Pons (tissue), 1 donor: ENCODE data around the gene DHRS4L2.
"Not testable (repeated sequence)": the region's sequence is repeated elsewhere in the genome, so short reads cannot be mapped to it uniquely, and the experiment has no call there.

Source experiments
- DNase-seq: peaks from one replicate; pipeline ENCODE4 v3.0.0-alpha.2; 2016; ENCODE audit warnings: low spot score

Gene DHRS4L2

DNA sequence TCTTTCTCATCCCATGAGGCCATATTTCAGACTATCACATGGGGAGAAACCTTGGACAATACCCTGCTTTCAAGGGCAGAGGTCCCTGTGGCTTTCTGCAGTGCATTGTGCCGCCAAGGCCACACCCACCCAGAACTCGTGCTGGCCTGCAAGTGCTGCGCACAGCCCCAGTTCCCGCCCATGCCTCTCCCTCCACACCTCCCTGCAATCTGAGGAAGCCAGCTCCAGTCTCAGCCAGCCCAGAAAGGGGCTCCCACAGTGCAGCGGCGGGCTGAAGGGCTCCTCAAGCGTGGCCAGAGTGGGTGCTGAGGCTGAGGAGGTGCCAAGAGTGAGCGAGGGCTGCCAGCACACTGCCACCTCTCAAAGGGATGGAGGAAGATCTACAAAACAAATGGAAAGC, 15.6 kb upstream of the DHRS4L2 start:
- DNase-seq: not testable (repeated sequence)

DNA sequence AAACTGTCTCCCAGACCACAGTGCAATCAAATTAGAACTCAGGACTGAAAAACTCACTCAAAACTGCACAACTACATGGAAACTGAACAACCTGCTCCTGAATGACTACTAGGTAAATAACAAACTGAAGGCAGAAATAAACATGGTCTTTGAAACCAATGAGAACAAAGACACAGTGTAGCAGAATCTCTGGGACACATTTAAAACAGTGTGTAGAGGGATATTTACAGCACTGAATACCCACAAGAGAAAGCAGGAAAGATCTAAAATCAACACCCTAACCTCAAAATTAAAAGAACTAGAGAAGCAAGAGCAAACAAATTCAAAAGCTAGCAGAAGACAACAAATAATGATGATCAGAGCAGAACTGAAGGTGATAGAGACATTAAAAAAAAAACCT, 14.7 kb upstream of the DHRS4L2 start:
- DNase-seq: not testable (repeated sequence)

DNA sequence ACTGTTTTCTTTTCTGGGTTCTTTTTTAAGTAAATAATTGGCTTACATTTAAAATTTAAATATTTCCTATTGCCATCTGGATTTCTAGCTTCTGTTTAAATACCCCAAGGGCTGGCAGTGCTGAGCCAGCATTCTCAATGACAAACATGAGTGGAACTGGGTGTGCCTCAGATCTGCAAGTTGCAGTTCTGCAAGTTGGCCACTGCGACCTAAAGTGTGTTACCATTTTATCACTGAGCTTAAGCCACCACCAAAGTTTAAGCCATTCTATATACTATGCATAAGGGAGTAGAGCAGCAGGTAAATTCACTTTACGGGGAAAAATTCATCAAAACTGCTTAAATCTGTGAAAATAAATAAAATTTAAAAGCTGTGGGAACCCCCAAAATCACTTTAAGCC, 11.5 kb upstream of the DHRS4L2 start:
- DNase-seq: not testable (repeated sequence)

DNA sequence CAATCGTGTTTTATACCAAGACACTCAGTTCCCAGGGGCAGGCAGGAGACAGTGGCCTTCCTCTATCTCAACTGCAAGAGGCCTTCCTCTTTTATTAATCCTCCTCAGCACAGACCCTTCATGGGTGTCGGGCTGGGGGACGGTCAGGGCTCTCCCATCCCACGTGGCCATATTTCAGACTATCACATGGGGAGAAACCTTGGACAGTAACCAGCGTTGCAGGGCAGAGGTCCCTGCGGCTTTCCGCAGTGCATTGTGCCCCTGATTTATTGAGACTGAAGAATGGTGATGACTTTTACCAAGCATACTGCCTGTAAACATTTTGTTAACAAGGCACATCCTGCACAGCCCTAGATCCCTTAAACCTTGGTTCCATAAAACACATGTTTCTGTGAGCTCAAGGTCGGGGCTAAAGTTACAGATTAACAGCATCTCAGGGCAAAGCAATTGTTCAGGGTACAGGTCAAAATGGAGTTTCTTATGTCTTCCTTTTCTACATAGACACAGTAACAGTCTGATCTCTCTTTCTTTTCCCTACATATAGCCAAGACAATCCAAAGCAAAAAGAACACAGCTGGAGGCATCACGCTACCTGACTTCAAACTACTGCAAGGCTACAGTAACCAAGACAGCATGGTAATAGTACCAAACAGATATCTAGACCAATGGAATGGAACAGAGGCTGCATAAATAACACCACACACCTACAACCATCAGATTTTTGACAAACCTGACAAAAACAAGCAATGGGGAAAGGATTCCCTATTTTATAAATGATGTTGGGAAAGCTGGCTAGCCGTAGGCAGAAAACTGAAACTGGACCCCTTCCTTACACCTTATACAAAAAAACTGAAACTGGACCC, 6.5 kb upstream of the DHRS4L2 start:
- DNase-seq: not testable (repeated sequence)

DNA sequence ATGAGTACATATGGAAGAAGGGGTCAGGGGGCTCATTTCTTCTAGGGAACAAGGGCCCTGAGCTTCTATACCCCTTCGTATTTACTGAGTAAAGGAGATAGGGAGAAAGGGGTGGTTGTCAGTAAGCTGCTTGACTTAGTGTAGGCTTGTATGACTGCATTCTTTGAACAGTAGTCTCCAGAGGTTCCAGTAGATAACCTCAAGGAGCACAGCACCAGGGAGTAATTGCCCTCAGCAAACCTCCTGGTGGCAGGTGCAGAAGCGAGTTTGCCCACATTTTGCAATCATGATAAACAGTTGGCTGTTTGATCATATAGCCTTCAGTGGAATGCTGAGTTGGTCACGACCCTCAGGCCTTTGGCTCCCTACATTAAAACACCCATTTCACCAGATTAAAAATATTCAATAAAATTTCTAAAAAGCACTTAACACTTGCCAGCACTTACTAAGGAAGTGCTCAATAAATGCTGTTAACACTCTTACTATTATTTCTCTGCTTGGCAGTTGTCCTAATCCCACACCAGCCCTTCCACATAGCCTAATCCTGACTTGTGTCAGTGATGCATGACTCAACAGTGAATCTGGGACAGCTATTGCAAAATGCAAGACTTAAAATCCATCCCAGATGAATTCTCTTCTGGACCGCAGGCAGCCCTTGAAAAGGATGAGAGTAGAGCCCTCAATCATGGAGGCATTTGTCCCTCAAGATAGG, 3.7 kb upstream of the DHRS4L2 start:
- DNase-seq: no peak

DNA sequence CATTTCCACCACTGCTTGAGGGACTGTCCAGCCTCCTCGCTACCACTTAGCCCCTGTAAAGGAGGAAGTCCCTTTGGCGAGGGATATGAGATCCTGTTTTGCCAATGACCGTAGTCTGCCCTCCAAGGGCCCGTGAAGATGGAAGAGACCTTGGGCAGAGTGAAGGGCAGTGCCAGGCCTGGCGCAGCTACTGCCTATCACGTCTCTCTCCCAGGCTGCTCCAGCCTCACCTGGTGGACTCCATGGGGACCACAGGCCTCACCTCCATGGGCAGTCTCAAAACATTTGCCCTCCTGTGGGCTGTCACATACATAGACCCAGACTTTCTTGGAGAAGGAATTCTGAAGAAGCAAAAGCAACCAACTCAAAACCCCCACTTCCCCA, 514 bp upstream of the DHRS4L2 start:
- not testable (repeated sequence) for DNase-seq

DNA sequence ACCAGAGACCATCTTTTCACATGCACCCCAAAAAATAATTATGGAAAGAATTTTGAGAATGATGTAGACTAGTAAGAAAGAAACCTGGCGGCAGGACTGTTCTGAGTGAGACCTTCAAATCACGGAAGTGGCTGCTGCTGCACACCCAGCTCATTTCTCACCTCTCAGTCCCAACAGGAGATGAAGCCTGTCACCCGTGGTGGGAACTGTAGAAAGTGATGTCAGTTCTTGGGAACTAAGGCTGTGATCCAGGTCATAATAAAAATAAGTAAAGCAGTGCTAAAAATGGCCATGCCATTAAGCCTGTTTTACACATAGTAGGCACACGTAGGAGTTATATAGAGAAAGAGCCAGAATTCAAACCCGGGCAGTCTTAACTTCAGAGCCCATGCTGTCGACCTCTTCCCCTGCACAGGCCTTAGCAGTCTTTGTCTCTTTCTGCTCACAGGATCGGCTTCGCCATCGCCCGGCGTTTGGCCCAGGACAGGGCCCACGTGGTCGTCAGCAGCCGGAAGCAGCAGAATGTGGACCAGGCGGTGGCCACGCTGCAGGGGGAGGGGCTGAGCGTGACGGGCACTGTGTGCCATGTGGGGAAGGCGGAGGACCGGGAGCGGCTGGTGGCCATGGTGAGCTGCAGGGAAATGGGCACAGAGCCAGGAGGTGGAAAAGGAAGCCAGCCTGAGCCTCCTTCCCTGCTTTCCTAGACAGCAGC, 1.2 kb downstream of the DHRS4L2 start:
- DNase-seq: peak; percentile 44

DNA sequence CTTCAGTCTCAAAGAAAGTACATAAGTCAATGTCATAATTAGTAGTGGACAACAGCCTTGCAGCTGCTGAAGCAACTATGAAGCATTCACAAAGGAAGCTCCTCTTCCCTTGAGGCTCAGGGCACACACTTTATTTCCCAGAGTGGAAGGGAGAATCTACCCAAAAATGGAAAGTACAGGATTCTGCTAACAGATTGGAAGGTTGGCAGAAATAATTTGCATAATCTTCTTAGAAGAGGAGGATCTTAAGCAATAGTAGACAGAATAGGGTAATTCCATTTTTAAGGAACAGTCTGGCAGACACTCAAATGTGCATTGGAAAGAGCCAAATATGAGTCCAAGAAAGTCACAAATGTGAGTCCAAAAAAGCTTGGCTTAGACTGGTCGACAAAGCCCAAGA, 2.2 kb downstream of the DHRS4L2 start:
- not testable (repeated sequence) for DNase-seq

DNA sequence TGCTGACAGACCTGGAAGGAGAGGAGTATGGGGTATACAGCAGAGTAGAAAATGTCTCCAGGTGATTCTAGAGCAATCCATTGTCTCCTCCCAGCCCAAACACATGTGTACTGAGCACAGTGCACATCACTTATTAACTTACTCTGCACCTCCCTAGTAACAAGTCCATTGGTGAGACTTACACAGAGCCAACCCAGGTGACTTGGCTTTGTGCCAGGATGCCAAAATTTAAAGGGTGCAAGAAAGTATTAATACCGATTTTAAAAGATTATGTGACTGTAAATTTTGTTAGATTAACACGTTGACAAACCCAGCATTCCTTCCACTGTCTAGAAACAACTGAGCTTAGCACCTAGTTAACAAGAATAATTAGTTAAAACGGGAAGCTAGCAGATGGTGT, 4.3 kb downstream of the DHRS4L2 start:
- not testable (repeated sequence) for DNase-seq

DNA sequence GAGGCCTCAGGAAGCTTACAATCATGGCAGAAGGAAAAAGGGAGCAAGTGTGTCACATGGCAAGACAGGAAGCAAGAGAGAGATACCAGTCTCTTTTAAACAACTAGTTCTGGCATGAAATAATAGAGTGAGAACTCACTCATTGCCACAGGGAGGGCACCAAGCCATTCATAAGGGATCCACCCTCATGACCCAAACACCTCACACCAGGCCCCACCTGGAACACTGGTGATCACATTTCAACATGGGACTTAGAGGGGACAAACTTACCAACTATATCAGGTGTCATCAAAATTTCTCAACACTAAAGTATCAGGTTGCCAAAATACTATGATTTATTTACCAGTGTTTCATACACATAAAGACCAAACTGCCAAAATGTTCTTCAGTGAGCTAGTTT, 7.3 kb downstream of the DHRS4L2 start:
- DNase-seq: not testable (repeated sequence)

DNA sequence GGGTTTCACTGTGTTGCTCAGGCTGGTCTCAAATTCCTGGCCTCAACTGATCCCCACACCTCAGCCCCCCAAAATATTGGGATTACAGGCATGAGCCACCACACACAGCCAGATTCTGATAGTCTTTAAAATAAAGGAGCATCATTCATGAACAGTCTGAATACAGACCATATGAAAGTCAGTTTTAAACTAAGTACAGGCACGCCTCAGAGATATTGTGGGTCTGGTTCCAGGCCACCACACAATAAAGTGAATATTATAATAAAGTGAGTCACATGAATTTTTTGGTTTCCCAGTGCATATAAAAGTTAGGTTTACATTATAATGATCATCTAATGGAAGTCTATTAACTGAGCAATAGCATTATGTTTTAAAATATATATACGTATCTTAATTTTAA, 8.1 kb downstream of the DHRS4L2 start:
- DNase-seq: not testable (repeated sequence)

DNA sequence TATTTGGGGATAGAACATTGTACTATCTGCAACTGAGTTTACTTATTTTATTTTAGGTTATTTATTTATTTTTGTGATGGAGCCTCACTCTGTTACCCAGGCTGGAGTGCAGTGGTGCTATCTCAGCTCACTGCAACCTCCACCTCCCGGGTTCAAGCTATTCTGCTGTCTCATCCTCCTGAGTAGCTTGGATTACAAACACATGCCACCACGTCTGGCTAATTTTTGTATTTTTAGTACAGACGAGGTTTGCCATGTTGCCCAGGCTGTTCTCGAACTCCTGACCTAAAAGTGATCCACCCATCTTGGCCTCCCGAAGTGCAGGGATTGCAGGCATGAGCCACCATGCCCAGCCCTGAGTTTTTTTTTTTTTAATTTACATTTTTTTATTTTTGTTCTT, 10.9 kb downstream of the DHRS4L2 start:
- not testable (repeated sequence) for DNase-seq

DNA sequence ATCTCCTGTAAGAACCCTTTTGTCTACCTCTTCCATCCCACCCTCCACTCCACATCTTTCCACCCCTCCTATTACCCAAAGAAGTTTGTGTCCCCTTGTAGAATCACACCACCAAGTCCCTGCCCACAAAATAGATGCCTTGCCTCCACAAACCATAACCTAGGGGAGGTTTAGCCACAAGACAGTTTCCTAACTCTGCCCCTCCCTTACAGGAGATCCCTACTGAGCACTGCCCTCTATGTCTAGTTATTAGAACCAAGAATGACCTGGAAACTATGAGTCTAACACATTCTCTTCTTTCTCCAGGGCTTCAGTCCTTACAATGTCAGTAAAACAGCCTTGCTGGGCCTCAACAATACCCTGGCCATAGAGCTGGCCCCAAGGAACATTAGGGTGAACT, 12.3 kb downstream of the DHRS4L2 start:
- DNase-seq: not testable (repeated sequence)

DNA sequence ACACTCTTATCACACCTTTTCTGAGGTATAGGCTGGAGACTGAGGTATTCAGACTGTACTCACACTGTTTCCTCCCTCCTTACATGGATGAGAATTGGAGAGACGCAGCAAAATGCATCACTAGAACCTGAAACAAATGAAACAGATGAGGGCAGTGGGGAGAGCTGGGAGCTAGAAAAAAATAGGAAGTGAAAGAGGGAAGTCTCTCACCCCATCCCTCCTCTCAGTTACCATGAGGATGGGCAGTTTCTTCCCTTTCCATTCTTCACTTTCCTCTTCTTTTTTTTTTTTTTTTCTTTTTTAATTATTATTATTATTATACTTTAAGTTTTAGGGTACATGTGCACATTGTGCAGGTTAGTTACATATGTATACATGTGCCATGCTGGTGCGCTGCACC, 12.9 kb downstream of the DHRS4L2 start:
- not testable (repeated sequence) for DNase-seq

DNA sequence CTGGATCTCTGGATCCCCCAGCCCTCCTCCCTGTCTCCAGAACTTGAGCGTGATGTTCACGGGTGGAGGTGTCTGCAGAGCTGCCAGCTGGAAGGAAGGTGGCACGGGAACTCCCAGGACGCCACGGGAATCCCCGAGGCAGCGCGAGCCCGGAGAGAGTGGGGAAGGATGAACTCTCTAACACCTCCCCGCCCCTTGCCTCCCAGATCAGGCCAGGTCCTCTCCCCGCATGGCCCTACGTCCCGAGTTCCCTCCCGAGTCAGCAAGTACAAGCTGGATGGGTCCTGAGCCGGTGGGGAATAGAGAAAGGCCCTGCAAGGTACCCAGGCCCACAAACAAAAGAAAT, 17.7 kb downstream of the DHRS4L2 start:
- DNase-seq: not testable (repeated sequence)

DNA sequence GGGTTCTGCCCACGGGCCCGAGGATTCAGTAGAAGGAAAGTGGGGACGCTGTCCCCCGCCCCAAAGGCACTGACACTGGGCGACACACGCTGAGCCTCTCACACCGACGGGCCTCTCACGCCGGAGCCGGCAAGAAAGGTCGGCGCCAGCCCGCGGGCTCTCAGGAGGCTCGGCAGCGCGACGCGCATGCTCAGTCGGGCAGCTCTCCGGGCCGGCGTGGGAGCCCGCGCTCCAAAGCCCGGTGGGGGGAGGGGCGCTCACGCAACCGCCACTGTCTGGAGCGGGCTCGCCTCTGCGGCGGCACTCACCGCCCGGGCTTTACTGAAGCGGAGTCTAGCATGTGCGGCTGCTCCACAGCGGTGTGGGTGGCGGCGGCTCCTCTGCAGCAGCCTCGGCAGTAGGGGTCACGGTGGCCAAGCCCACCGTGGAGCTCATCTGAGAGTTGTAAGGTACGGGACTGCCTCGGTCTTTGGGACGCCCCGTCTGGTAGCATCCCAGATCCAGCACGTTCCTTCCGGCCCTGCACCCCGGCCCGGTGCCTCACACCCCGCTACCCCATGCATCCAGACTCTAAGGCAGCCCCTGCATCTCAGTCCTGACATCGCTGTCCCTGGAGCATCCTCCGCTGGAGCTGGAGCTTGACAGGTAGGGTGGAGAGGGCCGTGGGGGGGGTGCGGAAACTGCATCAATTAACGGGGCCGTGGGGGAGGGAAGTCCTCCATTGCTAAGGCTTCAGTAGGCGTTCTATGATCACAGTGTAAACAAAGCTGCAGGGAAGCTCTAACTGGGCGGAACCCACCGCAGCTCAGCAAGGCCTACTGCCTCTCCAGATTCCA, 18.3 kb downstream of the DHRS4L2 start:
- DNase-seq: not testable (repeated sequence)

DNA sequence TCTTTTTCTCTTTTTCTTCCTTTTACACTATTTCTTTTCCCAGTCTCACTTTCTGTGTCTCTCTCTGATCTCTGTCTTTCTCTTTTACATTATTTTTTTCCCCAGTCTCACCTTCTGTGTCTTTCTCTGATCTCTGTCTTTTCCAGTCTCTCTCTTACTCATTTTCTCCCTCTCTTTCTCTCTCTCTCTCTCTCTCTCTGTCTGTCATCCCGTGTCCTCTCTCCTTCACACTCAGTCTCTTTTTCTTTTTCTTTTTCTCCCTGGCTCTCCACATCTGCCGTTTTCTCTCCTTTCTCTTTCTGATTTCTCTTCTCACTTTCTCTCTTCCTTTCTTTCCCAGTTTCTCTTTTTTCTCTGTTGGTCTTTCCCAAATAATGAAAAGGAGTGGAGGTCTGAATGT, 22.3 kb downstream of the DHRS4L2 start:
- DNase-seq: no peak

DNA sequence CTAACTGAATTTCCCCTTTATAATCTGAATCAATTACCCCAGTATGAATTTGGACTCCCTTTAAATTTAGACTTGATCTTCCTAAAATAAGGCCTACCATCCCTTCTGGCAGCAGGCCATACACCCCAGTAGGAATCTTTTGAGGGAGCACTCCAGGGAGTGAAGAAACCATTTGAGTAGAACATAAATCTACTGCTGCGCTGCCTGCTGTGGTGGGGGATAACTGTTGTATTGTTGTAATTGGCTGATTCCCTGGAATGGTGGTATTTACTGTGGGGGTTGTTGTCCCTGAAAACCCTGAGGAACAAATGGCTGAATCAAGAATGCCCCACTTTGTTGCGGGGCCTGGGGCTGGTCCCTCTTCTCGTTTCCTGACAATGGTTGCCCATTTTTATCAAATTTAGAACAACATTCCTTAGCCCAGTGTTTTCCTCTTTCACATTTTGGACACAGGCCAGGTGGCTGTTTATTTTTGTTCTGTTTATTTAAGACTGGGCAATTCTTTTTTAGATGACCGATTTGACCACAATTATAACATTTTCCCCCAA, 24.1 kb downstream of the DHRS4L2 start:
- not testable (repeated sequence) for DNase-seq

DNA sequence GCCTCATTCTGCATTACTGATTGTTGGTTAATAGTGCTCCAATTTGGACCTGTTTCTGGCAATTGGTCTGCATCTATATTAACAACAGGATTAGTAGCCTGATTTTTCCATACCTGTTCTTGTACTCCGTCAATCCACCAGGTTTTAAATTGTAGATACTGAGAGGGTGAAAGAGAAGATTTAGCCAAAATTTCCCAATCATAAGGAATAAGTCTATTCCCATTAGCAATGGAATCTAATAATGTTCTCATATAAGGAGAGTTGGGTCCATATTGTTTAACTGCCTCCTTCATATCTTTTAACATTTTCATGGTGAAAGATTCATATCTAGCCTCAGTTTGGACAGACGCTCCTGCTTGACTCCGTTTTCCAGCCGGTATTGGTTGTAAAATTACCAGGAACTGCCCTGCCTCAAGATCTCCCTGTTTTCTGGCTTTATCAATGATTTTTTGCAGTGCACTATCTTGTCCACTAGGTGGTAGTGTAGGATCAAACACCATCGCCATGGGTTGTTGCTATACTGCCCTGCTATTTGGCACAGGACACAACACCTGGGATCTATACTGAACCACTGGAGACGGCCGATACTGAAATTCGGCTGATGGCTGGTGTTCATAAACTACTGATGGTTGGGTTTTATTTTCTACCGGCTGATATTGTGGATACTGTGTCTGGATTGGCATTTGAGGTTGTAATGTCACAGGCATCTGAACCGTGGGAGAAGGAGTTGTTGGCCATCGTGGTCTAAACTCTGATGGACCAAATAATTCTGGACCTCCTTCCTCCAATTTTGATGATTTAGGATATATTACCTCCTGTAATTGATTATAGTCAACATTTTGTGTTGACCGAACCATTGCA, 25.2 kb downstream of the DHRS4L2 start:
- peak; percentile 89 for DNase-seq

DNA sequence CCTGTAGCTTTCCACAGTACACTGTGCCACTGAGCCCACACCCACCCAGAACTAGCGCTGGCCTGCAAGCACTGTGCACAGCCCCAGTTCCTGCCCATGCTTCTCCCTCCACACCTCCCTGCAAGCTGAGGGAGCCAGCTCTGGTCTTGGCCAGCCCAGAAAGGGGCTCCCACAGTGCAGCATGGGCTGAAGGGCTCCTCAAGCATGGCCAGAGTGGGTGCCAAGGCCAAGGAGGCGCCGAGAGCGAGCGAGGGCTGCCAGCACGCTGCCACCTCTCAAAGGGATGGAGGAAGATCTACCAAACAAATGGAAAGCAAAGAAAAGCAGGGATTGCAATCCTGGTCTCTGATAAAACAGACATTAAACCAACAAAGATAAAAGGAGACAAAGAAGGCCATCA, 27.0 kb downstream of the DHRS4L2 start:
- not testable (repeated sequence) for DNase-seq

DNA sequence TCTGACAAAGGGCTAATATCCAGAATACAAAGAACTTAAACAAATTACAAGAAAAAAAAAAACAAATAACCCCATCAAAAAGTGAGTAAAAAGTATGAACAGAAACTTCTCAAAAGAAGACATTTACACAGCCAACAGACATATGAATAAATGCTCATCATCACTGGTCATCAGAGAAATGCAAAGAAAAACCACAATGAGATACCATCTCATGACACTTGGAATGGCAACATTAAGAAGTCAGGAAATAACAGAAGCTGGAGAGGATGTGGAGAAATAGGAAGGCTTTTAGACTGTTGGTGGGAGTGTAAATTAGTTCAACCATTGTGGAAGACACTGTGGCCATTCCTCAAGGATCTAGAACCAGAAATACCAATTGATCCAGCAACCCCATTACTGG, 30.2 kb downstream of the DHRS4L2 start:
- DNase-seq: not testable (repeated sequence)
